Stimulated activated CD4-positive, alpha-beta T cell treated with anti-CD3 and anti-CD28 coated beads, Interleukin-1b, Interleukin-23, amount 100 ng/mL, for 24 hours (primary cell): Measurements from ENCODE around the gene FUT1.

ENCODE experiments used
- DNase-seq, 4 experiments: peaks; one replicate each; pipeline ENCODE4 v3.0.0-alpha.2; 2020; ENCODE audit warnings: low read depth in 4 of 4, low spot score in 1 of 4

FUT1 gene

GRCh38 chr19:48741129-48741999 lies 11.1 kb downstream of the FUT1 start:
- DNase-seq: no peak

- DNase-seq: no peak
Observed at GRCh38 chr19:48740164-48740972, 12.1 kb downstream of the FUT1 start, which contains the start of gene RASIP1. Gene RASIP1, minus strand, starts transcription at chr19:48740610. Its CDS starts 328 bp downstream, at chr19:48740282.

DNA sequence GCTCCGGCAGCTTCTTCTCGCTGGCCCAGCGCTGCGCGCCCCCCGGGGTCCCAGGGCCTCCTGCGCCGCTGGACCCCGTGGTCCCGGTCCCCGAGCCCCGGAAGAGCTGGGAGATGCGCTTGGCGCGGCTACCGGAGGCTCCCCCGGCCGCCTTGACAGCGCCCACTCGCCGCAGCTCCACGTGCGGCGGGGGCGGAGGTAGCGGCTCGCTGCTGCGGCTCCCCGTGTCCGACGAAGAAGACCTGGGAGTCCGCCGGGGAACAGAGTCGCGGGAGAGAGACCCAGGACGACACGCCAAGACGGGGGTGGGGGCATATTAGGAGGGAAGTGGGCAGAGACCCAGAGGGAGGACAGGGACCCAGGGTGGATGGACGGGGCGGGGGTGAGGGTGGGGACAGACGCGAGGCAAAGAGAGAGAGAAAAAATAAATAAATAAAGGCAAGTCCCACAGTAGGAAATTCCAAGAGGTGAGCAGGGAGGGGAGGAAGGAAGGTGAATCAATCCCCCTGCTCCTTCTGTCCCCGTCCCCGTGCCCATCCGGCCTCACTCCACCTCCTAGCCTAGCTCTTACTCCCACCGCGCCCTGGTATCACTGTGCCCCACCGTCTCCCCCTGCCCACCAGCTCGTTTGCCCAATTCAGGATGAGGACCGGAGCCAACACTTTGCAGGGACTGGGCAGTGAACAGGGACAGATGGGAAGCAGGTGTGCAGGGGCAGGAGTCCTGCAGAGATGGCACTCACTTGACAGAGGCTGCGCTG lies 12.9 kb downstream of the FUT1 start:
- no peak for DNase-seq

DNA sequence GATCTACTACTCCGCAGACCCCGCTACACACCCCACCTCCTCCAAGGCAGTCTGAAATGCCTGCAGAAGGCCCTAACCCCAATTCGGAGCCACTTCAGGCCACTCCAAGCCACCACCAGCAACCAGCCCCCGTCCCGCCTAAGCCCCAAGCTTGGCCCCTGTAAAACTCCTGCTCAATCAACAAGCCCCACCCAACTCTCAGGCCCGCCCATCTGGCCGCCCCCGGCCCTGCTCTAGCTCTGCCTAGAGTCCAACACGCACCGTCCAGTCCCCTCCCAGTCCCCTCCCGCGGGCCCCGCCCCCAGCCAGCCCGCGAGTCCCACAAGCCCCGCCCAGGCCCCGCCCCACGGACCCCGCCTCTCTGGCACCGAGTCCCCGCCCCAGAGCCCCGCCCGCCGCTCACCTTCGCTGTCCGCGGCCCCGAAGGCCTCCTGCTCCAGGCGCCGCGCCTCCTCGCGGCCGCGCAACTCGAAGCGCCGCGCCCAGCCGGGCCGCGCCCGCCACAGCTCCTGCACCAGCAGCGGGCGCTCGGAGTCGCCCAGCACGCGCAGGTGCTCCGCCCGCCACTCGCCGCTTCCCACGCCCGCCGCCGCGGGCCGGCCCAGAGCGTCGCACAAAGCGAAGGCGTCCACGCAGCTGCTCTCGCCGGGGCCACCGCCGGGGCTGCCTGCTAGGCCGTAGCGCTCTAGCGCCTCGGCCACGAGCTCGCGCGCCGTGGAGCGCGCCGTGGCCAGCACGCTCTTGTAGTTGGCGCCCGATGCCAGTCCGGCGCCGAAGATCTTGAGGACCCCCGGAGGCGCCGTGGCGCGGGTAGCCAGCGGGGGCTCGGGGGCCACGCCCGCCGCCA lies 13.7 kb downstream of the FUT1 start:
- peak; percentile 88 to 95 (median 90) for DNase-seq

- DNase-seq: no peak
Observed at GRCh38 chr19:48737360-48737998, 15.0 kb downstream of the FUT1 start.

DNA sequence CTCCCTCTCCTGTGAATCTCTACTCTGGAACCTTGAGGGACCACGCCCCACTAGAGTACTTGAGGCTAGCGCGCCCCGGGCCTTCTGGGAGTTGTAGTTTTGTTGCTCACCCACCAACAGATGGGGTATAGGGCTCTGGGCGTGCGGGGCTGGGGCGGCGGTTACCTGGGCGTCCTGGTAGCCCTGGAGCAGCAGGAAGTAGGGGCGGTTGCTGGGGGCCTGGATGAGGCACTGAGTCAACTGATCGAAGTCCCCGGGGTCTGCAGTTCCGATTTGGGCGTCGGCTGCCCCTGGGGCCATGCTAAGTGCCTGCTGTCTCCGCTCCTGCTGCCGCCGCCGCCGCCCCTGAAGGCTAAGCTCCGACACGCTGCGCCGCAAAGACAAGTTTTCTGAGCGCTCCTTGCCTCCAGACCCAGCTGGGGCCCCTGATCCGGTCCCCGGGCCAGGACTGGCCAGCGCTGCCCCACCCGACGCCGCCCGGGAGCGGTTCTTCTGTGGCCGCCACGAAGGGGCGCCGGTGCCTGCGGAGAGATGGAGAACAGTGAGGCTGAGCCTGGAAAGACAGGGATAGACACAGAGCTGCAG lies 17.3 kb downstream of the FUT1 start:
- no peak for DNase-seq

DNA sequence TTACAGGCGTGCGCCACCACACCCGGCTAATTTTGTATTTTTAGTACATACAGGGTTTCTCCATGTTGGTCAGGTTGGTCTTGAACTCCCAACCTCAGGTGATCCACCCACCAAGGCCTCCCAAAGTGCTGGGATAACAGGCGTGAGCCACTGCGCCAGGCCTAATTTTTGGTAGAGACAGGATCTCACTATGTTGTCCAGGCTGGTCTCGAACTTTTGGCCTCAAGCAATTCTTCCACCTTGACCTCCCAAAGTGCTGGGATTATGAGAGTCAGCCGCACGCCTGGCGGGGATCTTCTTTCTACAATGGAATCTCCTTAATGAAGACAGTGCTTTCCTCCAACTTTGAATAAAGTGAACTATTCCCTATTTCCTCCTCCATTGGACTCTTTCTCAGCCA lies 17.8 kb downstream of the FUT1 start:
- DNase-seq: no peak

DNA sequence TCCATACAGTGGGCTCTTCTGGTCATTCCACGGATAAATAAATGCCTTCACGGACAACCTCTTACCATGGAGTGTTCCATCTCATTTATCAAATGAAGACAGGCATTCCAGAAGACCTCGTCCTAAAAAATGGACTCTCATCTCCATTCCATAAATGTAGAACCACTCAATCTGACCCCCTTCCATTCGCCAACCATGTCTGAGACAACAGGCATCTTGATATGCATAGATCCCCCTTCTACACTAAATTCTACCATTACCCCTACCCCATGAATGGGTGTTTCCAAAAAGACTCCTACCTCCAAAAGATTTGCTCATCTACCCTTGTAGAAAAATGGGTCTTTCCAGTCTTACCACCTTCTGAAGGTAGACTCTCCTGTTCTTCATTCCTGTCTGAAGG lies 21.0 kb downstream of the FUT1 start:
- DNase-seq: no peak

GRCh38 chr19:48728911-48729664 lies 23.4 kb downstream of the FUT1 start:
- no peak for DNase-seq

- DNase-seq: no peak
Observed at GRCh38 chr19:48726556-48726955, 25.9 kb downstream of the FUT1 start.

DNA sequence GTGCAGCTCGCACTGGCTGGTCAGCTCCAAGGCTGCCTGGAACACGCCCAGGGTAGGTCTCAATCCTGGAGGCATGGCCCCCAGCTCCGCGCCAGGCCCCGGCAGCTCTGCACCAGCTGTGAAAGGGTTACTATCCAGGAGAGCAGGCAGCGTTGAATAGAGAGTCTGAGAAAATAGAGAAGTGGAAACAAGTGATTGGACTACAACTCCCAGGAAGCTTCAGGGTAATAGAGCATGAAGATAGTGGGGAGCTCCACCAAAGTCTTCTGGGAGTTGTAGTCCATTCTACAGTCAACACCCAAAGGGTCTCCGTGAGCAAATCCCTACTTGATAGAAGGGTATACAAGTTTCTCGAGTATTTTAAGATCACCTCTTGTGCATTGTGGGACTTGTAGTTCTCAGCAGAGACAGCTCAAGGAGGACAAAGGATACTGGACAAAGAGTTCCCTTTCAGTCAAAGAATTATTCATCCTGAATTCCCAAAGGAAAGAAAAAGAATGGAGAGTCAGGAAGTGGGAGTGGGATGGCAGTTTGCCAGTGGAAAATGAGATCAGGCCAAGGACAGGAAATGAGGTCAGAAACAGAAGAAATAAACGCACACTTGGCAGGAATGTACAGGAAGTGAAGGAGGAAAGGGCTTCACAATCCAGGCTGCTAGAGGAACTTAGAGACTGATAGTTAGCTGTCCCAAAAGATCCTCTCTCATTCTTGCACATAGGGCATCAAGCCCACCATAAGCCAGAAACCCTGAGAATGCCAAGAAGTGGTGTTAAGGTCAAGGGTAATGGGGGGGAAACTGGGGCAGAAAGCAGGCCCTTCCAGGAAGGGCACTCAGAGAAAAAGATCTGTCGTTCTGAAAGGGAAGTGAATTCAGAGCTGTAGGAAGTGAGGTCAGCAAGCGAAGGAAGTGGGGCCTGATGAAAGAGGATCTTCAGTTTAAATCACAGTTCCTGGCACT lies 27.4 kb downstream of the FUT1 start:
- no peak for DNase-seq

DNA sequence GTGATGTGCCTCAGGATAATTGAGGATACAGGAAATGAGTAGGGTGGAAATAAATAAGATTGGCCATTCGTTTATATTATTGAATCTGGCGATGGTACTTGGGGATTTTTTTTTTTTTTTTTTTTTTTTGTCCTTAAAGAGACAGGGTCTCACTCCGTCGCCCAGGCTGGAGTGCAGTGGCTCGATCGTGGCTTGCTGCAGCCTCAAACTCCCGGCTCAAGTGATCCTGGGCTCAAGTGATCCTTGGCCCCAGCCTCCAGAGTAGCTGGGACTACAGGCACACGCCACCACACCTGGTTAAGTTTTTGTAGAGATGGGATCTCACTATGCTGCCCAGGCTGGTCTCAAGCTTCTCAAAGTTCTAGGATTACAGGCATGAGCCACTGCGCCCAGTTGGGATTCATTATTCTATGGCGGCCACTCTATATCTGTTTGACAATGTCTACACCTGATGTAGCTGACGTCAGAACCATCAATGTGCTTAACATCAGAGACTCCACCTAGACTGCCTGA lies 30.2 kb downstream of the FUT1 start:
- DNase-seq: no peak

GRCh38 chr19:48720613-48721296 lies 31.7 kb downstream of the FUT1 start:
- peak; percentile 70 to 88 (median 87) for DNase-seq

DNA sequence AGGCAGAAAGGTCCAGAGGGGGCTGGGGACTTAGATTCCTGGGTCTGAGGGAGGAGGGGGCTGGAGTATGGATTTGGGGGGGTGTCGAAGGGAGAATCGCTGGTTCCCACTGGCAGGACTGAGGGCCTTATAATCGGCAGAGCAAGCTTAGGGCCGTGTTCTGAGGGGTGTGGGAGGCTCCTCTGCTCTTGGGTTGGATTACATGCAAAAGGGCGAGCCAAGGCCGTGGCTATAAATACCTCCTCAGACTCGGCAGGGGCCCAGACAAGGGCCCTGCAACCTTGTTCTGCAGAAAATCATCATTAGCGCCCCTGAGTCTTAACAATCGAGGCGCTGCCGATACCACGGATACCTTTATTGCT lies 32.2 kb downstream of the FUT1 start:
- no peak for DNase-seq

DNA sequence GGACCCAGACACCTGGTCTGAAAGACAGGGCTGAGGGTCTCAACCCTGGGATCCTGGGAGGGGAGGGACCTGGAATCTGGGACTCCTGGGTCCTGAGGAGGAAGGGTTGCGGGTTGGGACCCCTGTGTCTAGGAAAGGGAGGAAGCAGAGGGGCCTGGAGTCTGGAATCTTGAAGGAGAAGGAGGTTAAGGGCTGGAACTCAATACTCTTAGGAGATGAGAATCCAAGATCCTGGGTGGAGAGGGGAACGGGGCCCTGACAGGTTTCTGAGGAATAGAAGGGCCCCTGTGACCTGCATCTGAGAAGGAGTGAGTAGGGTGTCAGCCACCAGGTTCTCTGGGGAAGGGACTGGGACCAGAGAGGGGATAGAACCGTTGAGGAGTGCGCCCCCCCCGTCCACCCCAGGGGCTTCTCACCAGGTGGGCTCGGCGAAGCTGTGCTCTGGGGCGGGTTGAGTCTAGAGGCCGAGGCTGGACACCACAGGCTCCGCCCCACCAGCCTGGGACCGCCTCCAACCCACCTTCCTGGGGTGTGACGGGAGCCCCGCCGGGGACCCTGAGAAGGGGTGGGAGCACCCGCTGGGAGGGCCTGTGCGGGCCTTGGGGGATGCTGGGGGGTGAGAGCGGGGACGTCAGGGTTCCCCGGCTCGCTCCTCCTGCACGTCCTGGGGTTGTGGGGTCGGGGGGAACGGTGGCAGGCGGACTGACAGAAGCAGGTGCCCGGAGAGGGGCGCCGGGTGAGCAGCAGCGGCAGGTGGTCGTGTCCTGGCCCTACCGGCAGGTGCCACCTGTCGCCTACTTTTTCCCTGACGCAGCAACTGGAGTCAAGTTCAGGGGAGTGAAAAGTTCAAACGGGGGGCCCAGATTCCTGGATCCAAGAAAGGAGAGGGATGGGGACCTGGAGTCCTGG lies 32.9 kb downstream of the FUT1 start, which contains the start of gene MAMSTR:
Gene MAMSTR, minus strand, starts transcription at position 463 of the 909 bp plus-strand sequence. CDS start 694 bp downstream, outside the sequence.
- DNase-seq: no peak

- no peak for DNase-seq
Observed at GRCh38 chr19:48718711-48719231, 33.7 kb downstream of the FUT1 start.
